Measurements from ENCODE around the gene OSCP1. TPM values are rescaled to one million over a fixed set of nuclear protein-coding genes. Genes with fewer than 3 reads are reported as not detected.

Gene OSCP1
- polyA plus RNA-seq, 1 of the 3 experiments (the other 2 are of a cell fraction), result 11.9 TPM

- H3K79me2 ChIP-seq (ENCODE audit: insufficient read depth), result peaks cover 7% of the 10 kb centered on the region
- peaks cover 0 to 8% of the 10 kb centered on the region in 2 experiments; a peak in 1 of 4 replicates for H3K4me1 ChIP-seq (ENCODE audit: control insufficient read depth in 1 of 2, insufficient read depth in 2 of 2, low read depth in 1 of 2, low read length in 1 of 2)
- no peak overlapping the region for H2AFZ ChIP-seq (ENCODE audit: low read depth)
- H3K9me2 ChIP-seq, result no peaks in the 10 kb centered on the region
- WGBS (ENCODE audit: low lambda C conversion rate), result 91% methylated on average over 3 of the region's 3 CpGs
- peaks cover 26 to 31% of the 10 kb centered on the region in 2 experiments for H3K36me3 ChIP-seq (replicated peaks in 1 of 2; ENCODE audit: control insufficient read depth in 1 of 2, insufficient read depth in 2 of 2, low read length in 1 of 2)
- H3K4me2 ChIP-seq, result no peak overlapping the region
- H3K4me3 ChIP-seq (ENCODE audit: low read depth in 2 of 2, low read length in 1 of 2), result no peak overlapping the region
- peaks cover 16% of the 10 kb centered on the region for H3F3A ChIP-seq (replicated peaks; ENCODE audit: insufficient read depth)
- H4K20me1 ChIP-seq (ENCODE audit: insufficient read depth), result no peaks in the 10 kb centered on the region
- ChIA-PET CTCF (no interaction called here), POLR2A (interaction anchor here (1.8 kb wide), 1 partner anchor 11 kb away, joined by 4 read pairs; the partner anchor contains the start of gene MRPS15)
- TF ChIP-seq CTCF (IDR thresholded peaks at IDR 0.05), result no peak
- TF ChIP-seq SMC3 (IDR thresholded peaks at IDR 0.05; ENCODE audit: low read depth, low read length), result no peak
- TF ChIP-seq TCF12 (IDR thresholded peaks at IDR 0.05), result no peak
- TF ChIP-seq CHD2 (IDR thresholded peaks at IDR 0.05; ENCODE audit: low read length, partially characterized antibody), result no peak
- no peak for TF ChIP-seq GATA2 (CRISPR knock-in tag; IDR thresholded peaks at IDR 0.05)
- TF ChIP-seq FOXM1 (IDR thresholded peaks at IDR 0.05; ENCODE audit: low read depth), result no peak
- TF ChIP-seq MAX (IDR thresholded peaks at IDR 0.05; ENCODE audit: low read depth), result no peak
- TF ChIP-seq FOXJ3 (CRISPR knock-in tag; IDR thresholded peaks at IDR 0.05), result no peak
- no peak for TF ChIP-seq GABPA (IDR thresholded peaks at IDR 0.05; ENCODE audit: low read depth)
- TF ChIP-seq PBX3 (IDR thresholded peaks at IDR 0.05), result no peak
- TF ChIP-seq POLR2AphosphoS5 (IDR thresholded peaks at IDR 0.05; ENCODE audit: low read depth, low read length), result no peak
- no peak for TF ChIP-seq JUND (IDR thresholded peaks at IDR 0.05)
- TF ChIP-seq ZBTB33 (IDR thresholded peaks at IDR 0.05; ENCODE audit: borderline replicate concordance, low read depth), result no peak
- no peak for DNase-seq
- no peak overlapping the region for H3K9ac ChIP-seq
- H3K27ac ChIP-seq (ENCODE audit: low read depth in 2 of 2, low read length in 1 of 2), result no peak overlapping the region
- no peaks in the 10 kb centered on the region for H3K9me3 ChIP-seq
- H3K27me3 ChIP-seq (ENCODE audit: insufficient read depth), result no peaks in the 10 kb centered on the region
Measured at GRCh38 chr1:36453051-36453450, 2.8 kb upstream of the OSCP1 start.

GRCh38 chr1:36450919-36451305, 661 bp upstream of the OSCP1 start:
- TF ChIP-seq RXRA (IDR thresholded peaks at IDR 0.05; ENCODE audit: borderline replicate concordance, low read depth) (no peak), EP300 (IDR thresholded peaks at IDR 0.05; ENCODE audit: borderline replicate concordance in 1 of 2, low read depth in 1 of 2, low read length in 1 of 2) (no peak), YY1 (IDR thresholded peaks at IDR 0.05; ENCODE audit: low read depth) (no peak)
- ChIA-PET POLR2A (interaction anchor here (0.9 to 2.8 kb wide), 4 partner anchors 8 to 64 kb away, joined by 3 to 22 read pairs (median 4); partner anchors contain the start of gene MRPS15), CTCF (interaction anchor here (0.8 to 1.8 kb wide), 6 partner anchors 17 to 316 kb away, joined by 3 to 6 read pairs (median 3); no protein-coding TSS in a partner anchor)
- peak; percentile 58 for DNase-seq
- Histone ChIP-seq H4K20me1 (ENCODE audit: insufficient read depth) (no peaks in the 10 kb centered on the region), H3K9ac (peak overlapping the region; percentile 85), H3K36me3 (replicated peaks in 1 of 2; ENCODE audit: control insufficient read depth in 1 of 2, insufficient read depth in 2 of 2, low read length in 1 of 2) (peaks cover 9 to 17% of the 10 kb centered on the region in 2 experiments), H3K79me2 (ENCODE audit: insufficient read depth) (peaks cover 7% of the 10 kb centered on the region), H3K27me3 (ENCODE audit: insufficient read depth) (no peaks in the 10 kb centered on the region), H3K4me1 (ENCODE audit: control insufficient read depth in 1 of 2, insufficient read depth in 2 of 2, low read depth in 1 of 2, low read length in 1 of 2) (peaks cover 0 to 8% of the 10 kb centered on the region in 2 experiments; a peak in 1 of 4 replicates), H2AFZ (ENCODE audit: low read depth) (peak overlapping the region; percentile 91), H3K4me2 (peak overlapping the region; percentile 91), H3K9me3 (no peaks in the 10 kb centered on the region), H3F3A (replicated peaks; ENCODE audit: insufficient read depth) (peaks cover 12% of the 10 kb centered on the region), H3K9me2 (no peaks in the 10 kb centered on the region), H3K4me3 (ENCODE audit: low read depth in 2 of 2, low read length in 1 of 2) (peak overlapping the region; percentile 74 to 80), H3K27ac (ENCODE audit: low read depth in 2 of 2, low read length in 1 of 2) (peak overlapping the region; percentile 91 to 94)
- WGBS (ENCODE audit: low lambda C conversion rate), result 35% methylated on average over 18 of the region's 18 CpGs

Measured in SK-N-SH (cell line).